Tibial nerve (tissue), 3 donors: ENCODE results near the gene TMTC1.

Source experiments
- CTCF ChIP-seq, 5 experiments: fragments of 200-600 bp in 3 of 5; fragments of 450-650 bp in 2 of 5; sonication (generic) in 3 of 5; IDR thresholded peaks; one replicate each; pipeline ENCODE4 v1.5.1; 2016 to 2019; ENCODE audit warnings: antibody characterized with exemption in 5 of 5, mild to moderate bottlenecking in 3 of 5, moderate library complexity in 2 of 5
- POLR2A ChIP-seq, 2 donors: fragments of 450-650 bp; IDR thresholded peaks; one replicate each; pipeline ENCODE4 v1.6.1; 2017; ENCODE audit warnings: antibody characterized with exemption in 2 of 2, mild to moderate bottlenecking in 2 of 2, moderate library complexity in 2 of 2

GRCh38 chr12:29722164-29722563, 61.6 kb downstream of the TMTC1 start:
- TF ChIP-seq CTCF (IDR thresholded peaks at IDR 0.05): no peak
- TF ChIP-seq POLR2A (IDR thresholded peaks at IDR 0.05): no peak
